ENCODE results near the gene ZNF816. TPM values are rescaled to one million over a fixed set of nuclear protein-coding genes. Genes with fewer than 3 reads are reported as not detected.

ZNF816 gene
- total RNA-seq, 1 experiment from 2014 or later: 16.5 TPM

DNA sequence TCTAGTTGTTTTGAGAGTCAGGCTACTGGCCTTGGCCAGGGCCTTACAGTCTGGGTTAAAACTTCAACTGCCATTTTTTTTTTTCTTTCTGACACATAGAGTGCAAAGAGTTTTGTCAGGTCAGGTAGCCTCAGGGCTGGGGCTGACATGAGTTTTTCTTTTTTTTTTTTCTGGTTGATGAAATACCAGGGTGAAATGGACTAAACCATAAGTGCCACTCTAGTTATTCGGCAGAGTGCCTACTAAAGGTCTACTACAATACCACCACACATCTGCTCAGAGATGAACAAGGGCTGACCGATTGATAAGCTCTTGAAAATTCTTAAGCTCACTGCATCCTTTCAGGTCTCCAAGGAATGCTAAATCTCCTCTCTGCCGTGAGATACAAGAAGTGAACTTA is 60.8 kb downstream of the ZNF816 start:
- BruUV-seq (replicated peaks): no TSS peak
- peaks cover 25% of the 10 kb centered on the region for H3K9me3 Mint-ChIP-seq (ENCODE audit: low read depth, unreplicated experiment)
- intact Hi-C loops (cut with micrococcal nuclease; ENCODE audit: unreplicated experiment): loop anchor here (10.0 kb wide), 1 partner anchor 47 kb away; the partner anchor contains the start of gene ZNF468
- no peaks in the 10 kb centered on the region for H3K4me1 Mint-ChIP-seq (ENCODE audit: low read depth, unreplicated experiment)
- peaks cover 48% of the 10 kb centered on the region for H3K36me3 Mint-ChIP-seq (ENCODE audit: insufficient read depth, unreplicated experiment)
- H3K27ac Mint-ChIP-seq (ENCODE audit: unreplicated experiment): no peak overlapping the region
- CTCF ChIA-PET: no interaction called here
- TF ChIP-seq, protein P1, sequence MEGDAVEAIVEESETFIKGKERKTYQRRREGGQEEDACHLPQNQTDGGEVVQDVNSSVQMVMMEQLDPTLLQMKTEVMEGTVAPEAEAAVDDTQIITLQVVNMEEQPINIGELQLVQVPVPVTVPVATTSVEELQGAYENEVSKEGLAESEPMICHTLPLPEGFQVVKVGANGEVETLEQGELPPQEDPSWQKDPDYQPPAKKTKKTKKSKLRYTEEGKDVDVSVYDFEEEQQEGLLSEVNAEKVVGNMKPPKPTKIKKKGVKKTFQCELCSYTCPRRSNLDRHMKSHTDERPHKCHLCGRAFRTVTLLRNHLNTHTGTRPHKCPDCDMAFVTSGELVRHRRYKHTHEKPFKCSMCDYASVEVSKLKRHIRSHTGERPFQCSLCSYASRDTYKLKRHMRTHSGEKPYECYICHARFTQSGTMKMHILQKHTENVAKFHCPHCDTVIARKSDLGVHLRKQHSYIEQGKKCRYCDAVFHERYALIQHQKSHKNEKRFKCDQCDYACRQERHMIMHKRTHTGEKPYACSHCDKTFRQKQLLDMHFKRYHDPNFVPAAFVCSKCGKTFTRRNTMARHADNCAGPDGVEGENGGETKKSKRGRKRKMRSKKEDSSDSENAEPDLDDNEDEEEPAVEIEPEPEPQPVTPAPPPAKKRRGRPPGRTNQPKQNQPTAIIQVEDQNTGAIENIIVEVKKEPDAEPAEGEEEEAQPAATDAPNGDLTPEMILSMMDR (IDR thresholded peaks at IDR 0.05; ENCODE audit: unreplicated experiment): no peak
- no peaks in the 10 kb centered on the region for H3K27me3 Mint-ChIP-seq (ENCODE audit: unreplicated experiment)
- H3K4me3 Mint-ChIP-seq (ENCODE audit: low read depth, unreplicated experiment): no peak overlapping the region
- DNase-seq: no peak

Other genes with a start within 250 kb of the ZNF816 start
- gene ZNF611, start 227.8 kb downstream of the ZNF816 start, total RNA-seq (2022): 14.1 and 19.8 TPM in 2 replicates
- gene ZNF600, start 176.1 kb downstream of the ZNF816 start, total RNA-seq (2022): 18.4 and 23.4 TPM in 2 replicates
- 16.4 and 27.2 TPM in 2 replicates for gene ZNF28, start 141.2 kb downstream of the ZNF816 start, total RNA-seq (2022)
- 21.1 and 24.9 TPM in 2 replicates for gene ZNF468, start 105.3 kb downstream of the ZNF816 start, total RNA-seq (2022)
- gene ZNF320, start 65.2 kb downstream of the ZNF816 start, total RNA-seq (2022): 2.5 and 7.8 TPM in 2 replicates
- 25.5 and 27.0 TPM in 2 replicates for gene ZNF888, start 39.5 kb downstream of the ZNF816 start, total RNA-seq (2022)
- gene ERVV-1, start 51.0 kb upstream of the ZNF816 start, total RNA-seq (2022): not detected in 2 replicates
- gene ERVV-2, start 81.9 kb upstream of the ZNF816 start, total RNA-seq (2022): not detected in 2 replicates
- 7.7 and 7.8 TPM in 2 replicates for gene ZNF160, start 140.5 kb upstream of the ZNF816 start, total RNA-seq (2022)
- gene ZNF415, start 170.0 kb upstream of the ZNF816 start, total RNA-seq (2022): not detected in 2 replicates
- not detected in 2 replicates for gene ZNF347, start 196.2 kb upstream of the ZNF816 start, total RNA-seq (2022)
- gene ZNF665, start 230.5 kb upstream of the ZNF816 start, total RNA-seq (2022): not detected in 2 replicates

Measured in Calu3 (cell line).